ENCODE results near the gene RRP1B.

RRP1B gene

DNA sequence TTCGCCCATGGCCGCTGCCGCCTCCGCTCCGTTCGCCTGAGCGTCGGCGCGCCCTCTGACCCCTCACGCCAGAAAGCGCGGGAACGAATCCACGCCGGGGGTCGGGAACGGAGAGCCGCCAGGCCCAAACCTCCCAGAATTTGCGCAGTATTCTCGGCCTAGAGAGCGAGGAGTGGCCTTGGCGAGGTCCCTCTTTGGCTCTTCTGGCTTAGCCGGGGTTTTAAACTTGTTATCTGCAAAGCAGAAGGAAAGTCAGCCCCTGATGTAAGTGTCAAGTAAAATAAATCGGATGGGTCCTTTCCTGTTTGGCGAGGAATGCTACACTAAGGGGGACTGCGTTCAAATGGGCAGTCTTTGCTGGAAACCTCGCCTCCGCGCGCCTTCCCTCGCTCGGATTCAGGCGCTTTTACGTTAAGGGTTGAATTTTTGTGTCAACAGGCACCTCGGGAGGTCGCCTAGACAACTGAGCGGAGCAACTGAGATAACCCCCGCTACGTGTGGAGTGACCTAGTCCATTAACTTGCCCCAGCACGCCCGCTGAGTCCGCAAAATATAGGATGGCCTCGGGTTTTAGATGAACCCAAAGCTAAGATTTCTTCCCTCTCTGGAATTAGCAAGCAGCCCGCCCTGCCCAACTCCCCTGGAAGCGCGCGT lies 1.1 kb upstream of the RRP1B start:
- TF ChIP-seq, protein P1, sequence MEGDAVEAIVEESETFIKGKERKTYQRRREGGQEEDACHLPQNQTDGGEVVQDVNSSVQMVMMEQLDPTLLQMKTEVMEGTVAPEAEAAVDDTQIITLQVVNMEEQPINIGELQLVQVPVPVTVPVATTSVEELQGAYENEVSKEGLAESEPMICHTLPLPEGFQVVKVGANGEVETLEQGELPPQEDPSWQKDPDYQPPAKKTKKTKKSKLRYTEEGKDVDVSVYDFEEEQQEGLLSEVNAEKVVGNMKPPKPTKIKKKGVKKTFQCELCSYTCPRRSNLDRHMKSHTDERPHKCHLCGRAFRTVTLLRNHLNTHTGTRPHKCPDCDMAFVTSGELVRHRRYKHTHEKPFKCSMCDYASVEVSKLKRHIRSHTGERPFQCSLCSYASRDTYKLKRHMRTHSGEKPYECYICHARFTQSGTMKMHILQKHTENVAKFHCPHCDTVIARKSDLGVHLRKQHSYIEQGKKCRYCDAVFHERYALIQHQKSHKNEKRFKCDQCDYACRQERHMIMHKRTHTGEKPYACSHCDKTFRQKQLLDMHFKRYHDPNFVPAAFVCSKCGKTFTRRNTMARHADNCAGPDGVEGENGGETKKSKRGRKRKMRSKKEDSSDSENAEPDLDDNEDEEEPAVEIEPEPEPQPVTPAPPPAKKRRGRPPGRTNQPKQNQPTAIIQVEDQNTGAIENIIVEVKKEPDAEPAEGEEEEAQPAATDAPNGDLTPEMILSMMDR (IDR thresholded peaks at IDR 0.05; ENCODE audit: insufficient read depth, low read depth, low read length, missing control alignments) = no peak
- DNase-seq (ENCODE audit: low read depth) = no peak
- H3K4me3 ChIP-seq (ENCODE audit: low read length) = no peak overlapping the region

DNA sequence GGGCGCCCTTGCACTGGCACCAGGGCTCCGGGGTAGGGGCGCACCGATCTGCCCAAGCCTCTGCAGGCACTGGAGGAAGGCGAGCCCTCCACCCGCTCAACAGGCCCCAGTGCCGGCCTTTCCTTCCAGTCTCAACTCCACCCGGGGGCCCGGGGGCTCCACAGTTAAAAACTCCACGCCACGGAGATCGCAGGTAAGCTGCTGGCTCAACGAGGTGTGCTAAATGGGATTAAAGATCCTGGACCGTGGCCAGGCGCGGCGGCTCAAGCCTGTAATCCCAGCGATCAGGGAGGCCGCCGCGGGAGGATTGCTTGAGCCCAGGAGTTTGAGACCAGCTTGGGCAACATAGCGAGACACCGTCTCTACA lies 608 bp upstream of the RRP1B start:
- H3K4me3 ChIP-seq (ENCODE audit: low read length) = peak overlapping the region; percentile 40
- TF ChIP-seq, protein P1 (IDR thresholded peaks at IDR 0.05; ENCODE audit: insufficient read depth, low read depth, low read length, missing control alignments) = no peak
- DNase-seq (ENCODE audit: low read depth) = no peak

DNA sequence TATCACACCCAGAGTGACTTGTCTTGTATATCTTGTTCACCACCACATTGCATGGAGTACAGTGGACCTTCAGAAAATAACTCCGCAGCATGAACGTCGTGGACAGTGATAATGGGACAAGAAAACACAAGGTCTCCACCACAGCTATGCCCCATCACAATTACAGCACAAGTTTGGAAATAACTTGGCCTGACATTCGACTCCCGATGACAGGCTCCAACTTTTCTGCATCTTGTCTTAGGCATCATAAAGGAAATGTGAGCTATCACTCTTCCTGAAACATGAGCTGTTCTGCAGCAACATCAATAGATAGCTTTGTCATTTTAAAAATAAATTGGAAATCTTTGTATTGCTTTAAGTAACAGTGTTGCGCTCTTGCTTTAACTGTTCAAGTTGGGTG lies 2.9 kb downstream of the RRP1B start:
- H3K4me3 ChIP-seq (ENCODE audit: low read length) = no peak overlapping the region
- TF ChIP-seq, protein P1 (IDR thresholded peaks at IDR 0.05; ENCODE audit: insufficient read depth, low read depth, low read length, missing control alignments) = no peak
- no peak for DNase-seq (ENCODE audit: low read depth)

DNA sequence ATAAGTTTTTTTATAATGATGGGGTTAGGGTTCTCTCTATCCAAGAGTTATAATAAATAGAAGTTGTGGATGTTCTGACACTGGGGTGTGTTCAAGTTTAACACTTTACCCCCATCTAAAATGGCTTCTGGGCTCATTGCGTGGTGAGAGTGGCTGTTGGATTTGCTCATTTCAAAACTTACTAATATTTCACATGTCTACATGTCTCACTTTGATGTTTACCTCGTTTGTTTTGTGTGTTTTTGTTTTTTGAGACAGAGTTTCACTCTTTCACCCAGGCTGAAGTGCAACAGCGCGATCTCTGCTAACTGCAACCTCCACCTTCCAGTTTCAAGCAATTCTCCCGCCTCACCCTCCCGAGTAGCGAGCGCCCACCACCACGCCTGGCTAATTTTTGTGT lies 3.7 kb downstream of the RRP1B start:
- DNase-seq (ENCODE audit: low read depth) = no peak
- H3K4me3 ChIP-seq (ENCODE audit: low read length) = no peak overlapping the region

DNA sequence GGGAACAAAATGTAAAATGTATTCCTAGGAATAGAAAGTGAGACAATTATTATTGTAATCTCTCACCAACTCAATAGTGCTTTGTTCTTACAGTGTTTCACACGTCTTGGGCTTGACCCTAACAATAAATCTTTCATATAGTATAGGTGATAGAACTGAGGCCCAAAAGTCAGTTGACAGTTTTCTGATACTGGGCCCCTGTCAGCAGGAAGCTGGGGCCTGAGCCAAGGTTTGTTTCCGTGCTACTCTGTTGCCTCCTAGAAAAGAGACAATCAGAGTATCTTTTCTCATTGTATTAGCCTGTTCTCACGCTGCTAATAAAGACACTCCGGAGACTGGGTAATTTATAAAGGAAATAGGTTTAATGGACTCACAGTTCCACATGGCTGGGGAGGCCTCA lies 5.0 kb downstream of the RRP1B start:
- TF ChIP-seq, protein P1 (IDR thresholded peaks at IDR 0.05; ENCODE audit: insufficient read depth, low read depth, low read length, missing control alignments) = no peak
- no peak for DNase-seq (ENCODE audit: low read depth)

More for the DNA sequence above, 3.7 kb downstream of the RRP1B start:
- TF ChIP-seq, protein P1 (IDR thresholded peaks at IDR 0.05; ENCODE audit: insufficient read depth, low read depth, low read length, missing control alignments) = no peak

DNA sequence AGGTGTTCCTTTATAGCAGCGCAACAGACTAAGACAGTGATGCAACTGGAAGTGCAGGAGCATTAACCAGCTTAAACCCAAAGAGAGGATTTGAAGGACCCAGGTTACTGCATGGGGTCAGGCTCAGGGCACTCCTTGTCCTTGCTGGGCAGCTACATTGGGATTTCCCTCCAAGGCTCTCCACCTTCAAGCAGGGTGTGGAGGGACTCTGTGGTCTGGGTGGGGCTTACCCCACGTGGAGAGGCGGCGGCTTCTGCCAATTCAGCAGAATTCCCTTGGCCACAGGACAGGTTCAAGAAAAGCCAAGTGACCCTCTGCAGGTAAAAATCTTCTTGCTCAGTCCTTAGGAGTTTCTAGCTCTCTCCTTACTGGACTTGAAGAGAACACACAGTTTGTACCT lies 6.5 kb downstream of the RRP1B start:
- H3K4me3 ChIP-seq (ENCODE audit: low read length) = no peak overlapping the region
- TF ChIP-seq, protein P1 (IDR thresholded peaks at IDR 0.05; ENCODE audit: insufficient read depth, low read depth, low read length, missing control alignments) = no peak
- DNase-seq (ENCODE audit: low read depth) = no peak

More for the DNA sequence above, 5.0 kb downstream of the RRP1B start:
- H3K4me3 ChIP-seq (ENCODE audit: low read length) = no peak overlapping the region

Measured in epithelial cell of esophagus (primary cell).